ENCODE data around the gene TMEM266. TPM values are rescaled to one million over a fixed set of nuclear protein-coding genes. Genes with fewer than 3 reads are reported as not detected.

The TMEM266 gene
- total RNA-seq, 4 donors from 2014 or later: 0.19 to 0.72 (median 0.38) TPM; not detected in 1

DNA sequence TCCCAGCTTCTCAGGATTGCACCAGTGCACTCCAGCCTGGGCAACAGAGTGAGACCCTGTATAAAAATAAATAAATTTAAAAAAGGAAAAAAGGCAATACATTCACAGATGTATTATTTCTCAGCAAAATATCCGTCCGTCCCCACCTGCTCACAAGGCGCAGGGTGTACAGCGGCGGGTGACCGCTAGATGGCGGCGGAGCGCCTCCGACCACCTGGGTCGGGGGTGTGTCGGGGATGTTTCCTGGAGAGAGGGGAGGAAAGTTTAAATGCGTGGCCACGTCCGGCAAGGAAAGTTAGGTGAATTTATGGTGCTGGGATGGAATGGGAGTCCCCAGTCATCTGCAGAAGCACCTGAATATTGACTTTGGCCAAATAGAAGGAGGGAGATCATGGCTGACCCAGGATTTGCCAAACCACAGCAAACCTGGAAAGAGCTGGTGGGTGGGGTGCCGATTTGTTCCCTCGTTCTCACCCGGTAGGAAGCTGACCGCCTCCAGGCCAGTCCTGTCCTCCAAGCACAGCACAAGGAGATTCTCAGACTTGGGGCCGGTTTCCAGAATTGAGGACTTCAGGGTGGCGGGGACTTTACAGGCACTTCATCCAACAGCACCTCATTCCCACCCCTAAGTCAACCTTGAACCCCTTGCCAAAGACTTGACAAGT lies 88.3 kb downstream of the TMEM266 start:
- TF ChIP-seq, protein P1, sequence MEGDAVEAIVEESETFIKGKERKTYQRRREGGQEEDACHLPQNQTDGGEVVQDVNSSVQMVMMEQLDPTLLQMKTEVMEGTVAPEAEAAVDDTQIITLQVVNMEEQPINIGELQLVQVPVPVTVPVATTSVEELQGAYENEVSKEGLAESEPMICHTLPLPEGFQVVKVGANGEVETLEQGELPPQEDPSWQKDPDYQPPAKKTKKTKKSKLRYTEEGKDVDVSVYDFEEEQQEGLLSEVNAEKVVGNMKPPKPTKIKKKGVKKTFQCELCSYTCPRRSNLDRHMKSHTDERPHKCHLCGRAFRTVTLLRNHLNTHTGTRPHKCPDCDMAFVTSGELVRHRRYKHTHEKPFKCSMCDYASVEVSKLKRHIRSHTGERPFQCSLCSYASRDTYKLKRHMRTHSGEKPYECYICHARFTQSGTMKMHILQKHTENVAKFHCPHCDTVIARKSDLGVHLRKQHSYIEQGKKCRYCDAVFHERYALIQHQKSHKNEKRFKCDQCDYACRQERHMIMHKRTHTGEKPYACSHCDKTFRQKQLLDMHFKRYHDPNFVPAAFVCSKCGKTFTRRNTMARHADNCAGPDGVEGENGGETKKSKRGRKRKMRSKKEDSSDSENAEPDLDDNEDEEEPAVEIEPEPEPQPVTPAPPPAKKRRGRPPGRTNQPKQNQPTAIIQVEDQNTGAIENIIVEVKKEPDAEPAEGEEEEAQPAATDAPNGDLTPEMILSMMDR (IDR thresholded peaks at IDR 0.05): peak in 2 of 3 donors; percentile 40 to 76
- ATAC-seq (ENCODE audit: low FRiP score): no peak
- peak; percentile 44 for DNase-seq (ENCODE audit: low spot score)

GRCh38 chr15:76149291-76149915 lies 89.6 kb downstream of the TMEM266 start:
- no peak for ATAC-seq (ENCODE audit: low FRiP score)
- TF ChIP-seq, protein P1 (IDR thresholded peaks at IDR 0.05): no peak

GRCh38 chr15:76150513-76150912 lies 90.7 kb downstream of the TMEM266 start:
- ATAC-seq (ENCODE audit: low FRiP score) (no peak), DNase-seq (ENCODE audit: low spot score) (no peak)
- TF ChIP-seq, protein P1 (IDR thresholded peaks at IDR 0.05): no peak

More at GRCh38 chr15:76149291-76149915, 89.6 kb downstream of the TMEM266 start:
- no peak for DNase-seq (ENCODE audit: low spot score)

- ATAC-seq (ENCODE audit: low FRiP score) (peak; percentile 55), DNase-seq (ENCODE audit: low spot score) (peak; percentile 69)
- TF ChIP-seq, protein P1 (IDR thresholded peaks at IDR 0.05): peak in 1 of 3 donors; percentile 54
These were observed 91.3 kb downstream of the TMEM266 start for GRCh38 chr15:76150971-76151598.

DNA sequence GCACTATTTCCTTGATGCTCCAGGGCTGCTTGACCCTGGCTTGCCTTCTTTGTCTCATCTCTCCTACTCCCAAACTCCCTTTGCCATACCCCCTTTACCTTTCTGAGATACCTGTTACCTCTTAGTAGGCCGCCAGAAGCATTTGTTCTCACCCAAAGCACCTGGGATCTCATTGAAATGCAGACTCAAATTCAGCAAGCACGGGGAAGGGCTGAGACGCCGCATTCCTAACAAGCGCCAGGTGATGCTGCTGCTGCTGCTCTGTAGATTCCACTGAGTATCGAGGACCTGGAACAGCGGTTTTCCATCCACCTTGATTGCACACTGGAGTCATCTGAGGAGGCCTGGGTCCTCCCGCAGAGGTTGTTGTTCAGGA lies 91.8 kb downstream of the TMEM266 start:
- DNase-seq (ENCODE audit: low spot score): no peak
- TF ChIP-seq, protein P1 (IDR thresholded peaks at IDR 0.05): no peak
- ATAC-seq (ENCODE audit: low FRiP score): no peak

GRCh38 chr15:76152197-76152596 lies 92.4 kb downstream of the TMEM266 start:
- TF ChIP-seq, protein P1 (IDR thresholded peaks at IDR 0.05): no peak
- ATAC-seq (ENCODE audit: low FRiP score) (no peak), DNase-seq (ENCODE audit: low spot score) (no peak)

All from omental fat pad (tissue), 4 donors.